ENCODE measurements around the gene PER1. TPM values are rescaled to one million over a fixed set of nuclear protein-coding genes. Genes with fewer than 3 reads are reported as not detected.

Gene PER1
- total and polyA plus RNA-seq, 2 of the 13 experiments (the other 11 are each of a cell fraction or from before 2014, with no cell fraction given), result 2.6 to 3.6 TPM

- TF ChIP-seq HOMEZ (CRISPR knock-in tag; IDR thresholded peaks at IDR 0.05; ENCODE audit: low read depth) (no peak), NR2F6 (IDR thresholded peaks at IDR 0.05) (peak; percentile 65; the same call in 1 of the 2 replicates), NR2F6 (CRISPR knock-in tag; IDR thresholded peaks at IDR 0.05) (peak; percentile 82), ZNF383 (CRISPR knock-in tag; IDR thresholded peaks at IDR 0.05; ENCODE audit: borderline replicate concordance) (no peak), SAFB2 (CRISPR knock-in tag; IDR thresholded peaks at IDR 0.05; ENCODE audit: borderline replicate concordance, low read depth) (no peak), ONECUT2 (CRISPR knock-in tag; IDR thresholded peaks at IDR 0.05) (no peak), ZNF792 (CRISPR knock-in tag; IDR thresholded peaks at IDR 0.05) (peak; percentile 36; the same call in 1 of the 2 replicates), ZFAT (CRISPR knock-in tag; conservative IDR thresholded peaks at IDR 0.05) (no peak), SNAPC2 (CRISPR knock-in tag; IDR thresholded peaks at IDR 0.05) (no peak), ZFP62 (CRISPR knock-in tag; IDR thresholded peaks at IDR 0.05) (no peak), ZFP90 (CRISPR knock-in tag; IDR thresholded peaks at IDR 0.05; ENCODE audit: borderline replicate concordance) (no peak), PPARG (CRISPR knock-in tag; conservative IDR thresholded peaks at IDR 0.05) (no peak), REXO4 (CRISPR knock-in tag; IDR thresholded peaks at IDR 0.05; ENCODE audit: borderline replicate concordance) (no peak), ZNF253 (CRISPR knock-in tag; IDR thresholded peaks at IDR 0.05; ENCODE audit: borderline replicate concordance) (no peak), REST (IDR thresholded peaks at IDR 0.05; ENCODE audit: borderline replicate concordance in 1 of 2, low read depth in 1 of 2, low read length in 2 of 2) (no peak), FOXP1 (IDR thresholded peaks at IDR 0.05) (no peak), FOXP1 (CRISPR knock-in tag; IDR thresholded peaks at IDR 0.05) (no peak), ATF5 (CRISPR knock-in tag; IDR thresholded peaks at IDR 0.05; ENCODE audit: low read depth) (no peak), RBAK (CRISPR knock-in tag; IDR thresholded peaks at IDR 0.05) (no peak), PHF8 (CRISPR knock-in tag; IDR thresholded peaks at IDR 0.05) (no peak; the same call in 1 of the 2 replicates), ZFP91 (CRISPR knock-in tag; IDR thresholded peaks at IDR 0.05; ENCODE audit: borderline replicate concordance) (peak; percentile 40; the same call in 1 of the 2 replicates), CSRNP2 (CRISPR knock-in tag; conservative IDR thresholded peaks at IDR 0.05; ENCODE audit: low read depth) (no peak), RBFOX2 (IDR thresholded peaks at IDR 0.05; ENCODE audit: low read depth, low read length) (peak; percentile 67)
Measured at GRCh38 chr17:8152112-8152775, at the start of gene PER1 (continued).

Measured in HepG2 (cell line).